Skeletal muscle cell (primary cell): Measurements from ENCODE around the gene PHF2.

Experiments
- DNase-seq: peaks from one replicate; pipeline ENCODE4 v3.0.0-alpha.2; 2010; ENCODE audit warnings: low read depth
- H3K4me3 ChIP-seq: 2 replicates; pipeline ENCODE4 v1.5.1; 2011; ENCODE audit warnings: low read depth, mild to moderate bottlenecking, control low read depth, low read length, moderate library complexity

The PHF2 gene

DNA sequence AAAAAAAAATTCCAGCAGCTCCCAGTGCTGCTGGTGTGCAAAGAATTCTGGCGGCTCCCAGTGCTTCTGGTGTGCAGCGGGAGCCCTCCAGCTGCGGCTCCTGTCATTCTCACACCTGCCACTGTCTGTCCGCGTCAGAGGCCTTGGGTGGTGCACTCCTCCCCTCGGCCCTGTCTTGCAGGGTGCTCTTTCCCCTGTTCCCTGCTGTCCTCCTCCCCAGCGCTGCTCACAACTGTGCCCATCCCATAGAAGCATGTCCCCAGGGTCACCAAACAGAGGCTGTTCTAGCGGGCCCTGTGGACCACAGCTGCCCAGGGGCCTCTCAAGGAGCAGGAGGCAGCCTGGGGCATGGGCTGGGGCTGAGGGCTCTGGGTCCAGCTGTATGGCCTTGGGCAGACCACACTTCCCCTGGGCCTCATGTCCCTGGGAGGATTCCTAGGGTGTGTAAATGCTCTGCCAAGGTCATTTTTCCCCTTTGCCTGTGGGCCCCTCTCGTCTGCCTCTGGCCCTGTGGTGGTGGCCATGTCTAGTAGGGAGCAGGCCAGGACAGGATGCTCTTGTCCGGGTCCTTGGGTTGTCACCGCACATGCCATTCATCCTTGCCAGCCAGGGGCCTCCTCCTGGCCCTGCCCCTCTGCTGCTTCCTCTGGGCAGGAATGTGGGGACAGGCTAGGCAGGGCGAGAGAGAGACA is 68.2 kb downstream of the PHF2 start:
- DNase-seq = peak; percentile 2
- no peak overlapping the region for H3K4me3 ChIP-seq

DNA sequence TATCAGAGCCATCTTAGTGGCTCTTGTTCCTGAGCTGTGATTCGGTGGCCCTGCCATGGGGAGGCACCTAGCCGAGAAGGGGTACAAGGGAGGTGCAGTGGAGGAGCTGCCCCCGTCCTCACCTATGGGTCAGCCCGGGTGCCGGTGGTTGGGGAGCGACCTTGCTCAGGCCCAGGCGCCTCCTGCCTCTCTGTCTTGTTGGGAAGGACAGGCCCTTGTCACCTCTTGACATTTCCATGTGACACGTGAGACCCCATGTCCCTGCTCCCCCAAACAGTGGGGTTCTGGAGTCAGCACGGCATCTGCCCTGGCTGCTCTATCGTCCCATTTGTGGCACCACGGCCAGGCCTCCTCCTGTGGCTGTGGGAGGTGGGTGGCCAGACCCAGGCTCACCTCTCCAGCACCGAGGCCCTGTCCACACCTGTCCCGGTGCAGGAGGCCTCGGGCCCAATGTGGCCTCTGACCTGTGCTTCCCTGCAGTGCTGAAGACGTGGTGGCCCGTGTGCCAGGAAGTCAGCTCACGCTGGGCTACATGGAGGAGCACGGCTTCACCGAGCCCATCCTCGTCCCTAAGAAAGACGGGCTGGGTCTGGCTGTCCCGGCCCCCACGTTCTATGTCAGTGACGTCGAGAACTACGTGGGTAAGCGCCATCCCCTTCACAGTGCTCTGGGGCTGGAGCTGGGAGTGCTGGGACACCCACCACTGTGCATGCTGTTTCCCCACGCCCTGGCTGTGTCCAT is 68.9 kb downstream of the PHF2 start:
- no peak overlapping the region for H3K4me3 ChIP-seq
- DNase-seq = no peak

DNA sequence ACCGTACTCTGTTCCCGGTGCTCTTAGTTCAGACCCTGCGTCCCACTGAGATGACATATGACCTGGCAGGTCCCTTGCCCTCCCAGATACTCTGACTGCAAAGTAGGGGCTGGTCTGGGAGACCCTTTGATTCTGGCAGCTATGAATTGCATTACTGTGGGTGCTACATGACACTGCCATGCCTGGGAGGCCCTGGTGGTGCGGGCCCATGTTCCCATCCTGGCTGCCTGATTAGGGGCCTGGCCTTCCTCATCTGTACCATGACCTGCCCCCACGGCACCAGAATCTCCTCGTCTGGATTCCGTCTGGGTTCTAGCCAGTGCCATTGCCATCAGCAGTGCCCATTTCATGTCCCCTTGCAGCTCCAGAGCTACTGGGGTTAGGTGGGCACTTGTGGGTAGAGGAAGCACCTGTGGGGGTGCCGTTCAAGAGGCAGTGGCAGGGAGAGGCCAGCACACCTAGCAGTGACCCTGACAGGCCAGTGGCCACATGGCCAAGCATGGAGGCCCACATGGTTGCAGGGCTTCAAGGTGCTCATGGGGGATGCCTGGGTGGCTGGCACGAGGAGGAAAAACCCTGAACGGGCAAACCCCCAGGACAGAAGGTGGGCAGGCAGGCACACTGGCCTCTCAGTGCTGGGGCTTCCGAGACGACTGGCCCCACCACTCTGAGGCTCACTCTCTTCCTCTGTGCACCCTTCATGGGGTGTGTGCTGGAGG is 69.7 kb downstream of the PHF2 start:
- DNase-seq = no peak
- no peak overlapping the region for H3K4me3 ChIP-seq

DNA sequence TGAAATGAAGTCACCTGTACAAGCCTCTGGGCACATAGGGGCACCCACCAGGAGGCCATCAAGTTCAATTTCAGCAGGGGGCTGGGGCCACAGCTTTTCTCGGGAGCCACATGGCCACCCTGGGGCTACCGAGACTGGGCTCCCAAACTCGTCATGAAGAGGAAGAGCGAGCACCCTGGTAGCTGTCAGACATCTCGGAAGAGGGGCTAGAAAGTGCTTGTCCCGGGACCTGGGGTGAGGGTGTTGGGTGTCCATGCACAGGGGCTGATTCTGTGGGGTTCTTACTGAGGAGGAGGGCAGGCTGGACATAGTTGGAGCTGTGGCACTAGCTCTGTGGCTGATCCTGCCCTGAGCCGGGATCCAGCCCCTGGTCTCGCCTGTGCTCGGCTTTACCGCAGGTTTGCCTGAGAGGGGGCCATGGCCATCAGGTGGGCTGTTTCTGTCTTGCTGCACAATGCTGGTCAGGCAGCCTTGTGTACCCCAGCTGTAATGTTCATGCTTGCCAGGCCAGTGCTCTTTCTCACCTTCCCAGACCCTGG is 70.3 kb downstream of the PHF2 start:
- DNase-seq = no peak
- H3K4me3 ChIP-seq = no peak overlapping the region

DNA sequence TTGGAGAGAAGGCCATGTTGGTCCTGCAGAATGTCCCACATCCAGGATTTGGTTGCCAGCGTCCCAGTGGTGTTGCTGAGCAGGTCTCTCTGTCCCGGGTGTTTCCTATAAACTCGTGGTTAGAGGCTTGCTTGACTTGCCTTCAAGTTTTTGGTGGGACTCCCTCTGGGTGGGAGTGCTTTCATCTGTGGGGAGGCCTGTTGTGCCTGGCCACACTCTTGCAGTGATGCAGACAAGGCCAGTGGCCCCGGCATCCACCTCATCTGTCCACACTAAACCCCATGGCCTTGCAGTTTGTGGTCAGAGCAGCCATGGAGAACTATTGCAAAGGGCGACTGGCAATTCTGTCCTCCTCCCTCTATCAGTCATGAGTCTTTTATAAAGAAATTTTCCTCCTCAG is 71.8 kb downstream of the PHF2 start:
- H3K4me3 ChIP-seq = no peak overlapping the region
- no peak for DNase-seq

DNA sequence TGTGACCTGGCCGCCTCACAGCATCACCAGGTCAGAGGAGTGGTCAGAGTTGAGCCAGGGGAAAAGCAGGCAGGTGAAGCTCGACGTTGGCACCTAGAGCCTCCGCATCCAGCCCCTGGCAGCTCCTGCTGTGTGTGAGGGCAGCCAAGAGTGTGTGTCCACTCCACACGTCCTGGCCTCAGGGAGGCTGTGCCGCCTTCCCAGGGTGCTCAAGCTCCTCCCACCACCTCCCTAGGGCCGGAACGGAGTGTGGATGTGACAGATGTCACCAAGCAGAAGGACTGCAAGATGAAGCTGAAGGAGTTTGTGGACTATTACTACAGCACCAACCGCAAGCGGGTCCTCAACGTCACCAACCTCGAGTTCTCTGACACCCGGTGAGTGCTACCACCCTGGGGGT is 72.5 kb downstream of the PHF2 start:
- no peak for DNase-seq

DNA sequence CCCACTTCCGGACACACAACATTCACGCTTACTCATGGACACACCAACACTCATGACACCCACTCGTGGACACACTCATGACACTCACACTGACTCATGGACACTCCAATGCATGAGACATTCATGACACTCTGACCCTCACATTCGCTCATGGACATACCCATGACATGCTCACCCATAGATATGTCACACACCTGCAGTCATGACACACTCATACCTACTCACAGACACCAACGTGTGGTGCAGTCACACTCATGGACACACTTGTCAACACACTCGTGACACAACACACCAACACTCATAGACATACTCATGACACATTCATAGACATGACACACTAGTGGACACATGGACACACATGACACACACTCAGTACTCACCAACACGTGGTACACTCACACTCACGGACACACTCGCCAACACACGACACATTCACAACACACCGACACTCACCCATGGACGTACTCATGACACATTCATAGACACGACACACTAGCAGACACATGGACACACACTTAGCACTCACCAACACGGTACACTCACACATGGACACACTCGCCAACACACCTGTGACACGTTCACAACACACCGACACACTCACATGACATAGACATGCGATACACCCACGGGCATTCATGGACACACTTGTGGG is 73.4 kb downstream of the PHF2 start:
- no peak overlapping the region for H3K4me3 ChIP-seq
- DNase-seq = no peak

More for the DNA sequence above, 72.5 kb downstream of the PHF2 start:
- no peak overlapping the region for H3K4me3 ChIP-seq

DNA sequence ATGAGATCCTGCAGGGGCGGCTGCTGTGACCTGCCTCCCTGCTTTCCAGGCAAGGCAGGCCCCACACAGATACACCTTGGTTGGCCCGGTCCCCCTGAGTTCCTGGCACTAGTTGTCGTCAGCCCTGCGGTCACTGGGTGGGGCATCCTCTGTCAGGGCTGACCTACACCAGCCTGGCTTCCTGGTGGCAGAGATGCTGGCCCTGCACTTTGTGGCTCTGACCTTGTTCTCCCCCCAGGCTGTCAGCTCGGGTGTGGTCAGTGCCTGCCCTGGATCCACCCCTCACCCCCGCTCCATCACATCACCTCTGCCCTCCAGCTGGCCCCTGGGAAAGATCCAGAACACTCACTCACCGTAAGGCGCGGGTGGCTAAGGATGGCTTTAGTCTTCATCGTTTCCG is 74.1 kb downstream of the PHF2 start:
- no peak overlapping the region for H3K4me3 ChIP-seq
- DNase-seq = no peak

DNA sequence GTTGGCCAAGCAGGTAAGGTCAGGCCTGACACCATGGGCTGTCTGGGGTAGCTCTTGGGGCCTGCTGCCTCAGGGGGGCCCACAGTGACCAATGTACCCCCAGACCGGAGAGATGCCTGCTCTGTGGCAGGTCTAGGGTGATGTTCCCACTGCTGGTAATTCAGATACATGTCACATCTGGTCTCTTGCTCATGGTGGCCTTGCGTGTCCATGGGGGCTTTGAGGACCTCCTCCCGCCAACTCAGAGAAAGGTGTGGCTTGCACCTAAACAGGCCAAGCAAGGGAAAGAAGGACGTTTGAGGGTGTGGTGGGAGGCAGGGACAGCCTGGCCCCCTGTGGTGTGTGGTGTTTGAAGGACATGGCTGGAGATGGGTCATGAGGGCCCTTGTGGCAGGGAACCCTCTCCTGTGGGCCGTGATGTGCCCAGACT is 75.2 kb downstream of the PHF2 start:
- DNase-seq = no peak

DNA sequence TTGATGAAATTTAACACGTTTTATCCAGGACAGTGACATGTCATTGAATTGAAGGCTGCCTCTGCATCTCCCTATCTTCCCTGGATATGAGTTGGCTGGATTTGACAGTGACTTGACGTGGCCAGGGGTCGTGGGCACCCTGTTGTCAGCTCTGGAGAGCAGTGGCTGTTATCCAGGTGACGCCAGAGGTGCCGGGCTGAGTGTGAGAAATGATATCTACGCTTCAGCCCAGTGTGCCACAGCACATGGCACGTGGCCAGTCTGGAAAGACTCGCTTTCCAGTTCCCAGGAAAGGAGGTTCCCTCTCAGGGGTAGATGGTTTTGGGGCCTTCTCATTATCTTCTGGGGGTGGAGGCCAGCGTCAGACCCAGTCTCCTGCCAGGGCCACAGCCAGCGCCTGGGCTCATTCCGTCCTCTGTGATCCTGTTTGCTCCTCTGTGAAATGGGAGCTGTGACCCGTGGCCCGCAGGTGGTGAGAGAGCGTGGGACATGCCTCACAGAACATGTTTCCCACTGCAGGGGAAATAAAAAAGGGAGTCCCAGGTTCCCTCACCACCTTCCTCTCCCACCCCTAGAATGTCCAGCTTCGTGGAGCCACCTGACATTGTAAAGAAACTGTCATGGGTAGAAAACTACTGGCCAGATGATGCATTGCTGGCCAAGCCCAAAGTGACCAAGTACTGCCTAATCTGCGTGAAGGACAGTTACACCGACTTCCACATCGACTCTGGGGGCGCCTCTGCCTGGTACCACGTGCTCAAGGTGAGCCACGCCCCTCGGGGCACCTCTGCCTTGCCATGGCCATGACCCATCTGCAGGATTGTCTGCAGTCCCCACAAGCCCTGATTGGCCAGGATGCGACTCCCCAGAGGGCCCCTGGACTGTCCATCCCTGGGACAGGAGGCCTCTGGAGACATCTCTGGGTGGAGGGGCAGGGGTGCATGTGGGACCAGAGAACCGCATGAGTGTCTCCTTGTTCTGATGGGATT is 76.5 kb downstream of the PHF2 start:
- no peak for DNase-seq
- no peak overlapping the region for H3K4me3 ChIP-seq

More for the DNA sequence above, 75.2 kb downstream of the PHF2 start:
- H3K4me3 ChIP-seq = no peak overlapping the region

DNA sequence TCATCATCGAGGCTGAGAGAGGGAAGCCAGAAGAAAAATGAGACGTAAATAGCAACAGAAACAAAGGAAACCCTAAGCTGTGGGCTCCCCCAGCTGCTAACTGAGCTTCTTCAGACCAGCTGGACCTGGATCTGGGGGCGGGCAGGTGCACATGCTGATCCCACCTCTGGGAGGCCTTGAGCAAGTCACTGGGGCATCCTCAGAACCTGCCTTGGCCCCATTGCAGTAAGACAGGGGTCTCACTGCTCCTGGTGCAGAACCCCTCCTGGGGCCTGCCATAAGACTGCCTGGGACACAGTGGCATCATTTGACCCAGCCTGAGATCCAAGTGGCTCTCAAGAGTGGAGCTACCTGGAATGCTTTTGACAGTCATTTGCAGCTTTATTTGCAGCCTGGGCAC is 77.4 kb downstream of the PHF2 start:
- no peak overlapping the region for H3K4me3 ChIP-seq
- no peak for DNase-seq

DNA sequence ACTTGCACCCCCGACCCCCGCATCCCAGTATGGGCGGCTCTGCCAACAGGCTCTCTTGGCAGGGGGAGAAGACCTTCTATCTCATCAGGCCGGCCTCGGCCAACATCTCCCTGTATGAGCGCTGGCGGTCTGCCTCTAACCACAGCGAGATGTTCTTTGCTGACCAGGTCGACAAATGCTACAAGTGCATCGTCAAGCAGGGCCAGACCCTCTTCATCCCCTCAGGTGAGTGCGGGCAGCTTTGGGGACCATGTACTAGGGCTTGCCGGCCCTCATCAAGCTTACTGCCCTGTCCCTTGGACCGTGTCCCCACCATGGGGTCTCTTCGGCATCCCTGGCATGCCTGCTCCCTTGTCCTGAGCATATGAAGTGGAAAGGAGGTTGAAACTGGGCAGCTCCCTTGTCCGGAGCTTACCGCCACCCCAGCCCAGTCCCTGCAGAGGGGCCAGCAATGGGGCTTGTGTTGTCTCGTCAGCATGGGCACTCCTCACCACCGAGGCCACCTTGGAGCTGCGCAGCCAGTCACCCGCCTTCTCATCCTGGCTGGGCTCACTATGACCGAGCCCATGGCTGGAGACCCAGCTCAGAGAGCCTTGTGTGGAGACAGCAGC is 78.1 kb downstream of the PHF2 start:
- H3K4me3 ChIP-seq = no peak overlapping the region
- no peak for DNase-seq

DNA sequence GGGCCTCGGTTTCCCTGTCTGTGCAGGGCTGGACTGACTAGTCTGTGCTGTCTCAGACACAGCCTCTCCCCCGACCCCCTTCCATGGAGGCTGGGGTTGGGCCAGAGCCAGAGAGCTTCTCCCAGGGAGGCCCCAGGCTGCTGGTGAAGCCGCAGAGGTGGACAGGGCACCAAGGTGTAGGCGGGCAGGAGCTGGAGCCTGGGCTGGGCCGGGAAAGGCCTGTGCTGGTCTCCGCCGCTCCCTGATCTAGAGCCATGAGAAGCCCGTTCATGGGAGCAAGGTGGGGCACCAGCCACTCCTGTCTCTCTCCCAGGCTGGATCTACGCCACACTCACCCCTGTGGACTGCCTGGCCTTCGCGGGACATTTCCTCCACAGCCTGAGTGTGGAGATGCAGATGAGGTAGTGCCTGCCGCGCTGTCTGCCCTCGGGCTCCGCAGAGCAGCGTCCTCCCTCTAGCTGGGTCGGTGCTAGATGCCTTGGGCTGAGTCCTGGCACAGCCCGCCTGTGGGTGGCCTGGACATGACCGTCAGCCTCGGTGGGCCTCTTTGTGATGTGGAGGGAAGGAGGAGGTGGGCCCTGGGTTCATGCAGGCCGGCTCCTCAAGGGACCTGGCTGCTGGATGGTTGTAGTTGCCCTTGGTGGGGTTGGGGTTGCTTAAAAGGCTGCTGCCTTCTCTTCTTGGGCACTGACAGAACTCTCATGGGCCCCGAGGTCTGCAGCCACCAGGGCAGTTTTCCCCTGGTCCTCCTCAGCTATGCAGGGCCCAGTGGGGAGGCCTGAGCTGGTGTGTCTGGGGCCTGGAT is 79.4 kb downstream of the PHF2 start:
- DNase-seq = no peak
- H3K4me3 ChIP-seq = no peak overlapping the region

DNA sequence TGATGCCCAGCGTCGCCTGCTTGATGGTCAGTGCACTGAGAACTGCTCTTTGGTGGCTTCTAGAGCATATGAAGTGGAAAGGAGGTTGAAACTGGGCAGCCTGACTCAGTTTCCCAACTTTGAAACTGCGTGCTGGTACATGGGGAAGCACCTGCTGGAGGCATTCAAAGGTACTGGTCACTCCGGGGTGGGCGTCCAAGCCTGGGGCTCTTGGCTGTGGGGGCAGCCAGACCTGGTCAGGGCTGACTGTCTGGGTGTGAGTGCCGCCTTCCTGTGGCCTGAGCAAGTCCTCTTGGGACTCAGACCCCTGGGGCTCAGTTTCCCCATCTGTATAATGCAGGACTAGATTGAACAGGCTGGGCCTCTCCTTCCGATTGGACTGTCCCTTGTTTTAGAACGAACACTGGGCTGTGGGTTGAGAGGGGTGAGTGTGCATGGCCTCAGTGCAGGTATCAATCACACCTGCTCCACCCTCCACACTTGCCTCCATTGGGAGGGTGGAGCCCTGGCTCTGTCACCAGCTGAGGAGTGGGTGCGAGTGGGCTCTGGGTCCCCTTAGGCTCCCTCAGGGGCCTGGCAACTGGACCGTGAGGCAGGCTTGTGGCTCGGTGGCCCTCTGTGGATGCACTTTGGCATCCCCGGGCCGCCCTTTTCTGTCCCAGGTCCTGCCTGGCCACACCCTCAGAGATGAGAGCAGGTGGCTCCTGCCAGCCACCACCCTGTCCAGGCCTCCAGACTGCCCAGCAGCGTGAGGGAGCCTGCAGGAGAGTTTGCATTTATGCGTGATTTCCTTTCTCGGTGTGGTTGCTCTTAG is 80.2 kb downstream of the PHF2 start:
- H3K4me3 ChIP-seq = no peak overlapping the region
- no peak for DNase-seq

DNA sequence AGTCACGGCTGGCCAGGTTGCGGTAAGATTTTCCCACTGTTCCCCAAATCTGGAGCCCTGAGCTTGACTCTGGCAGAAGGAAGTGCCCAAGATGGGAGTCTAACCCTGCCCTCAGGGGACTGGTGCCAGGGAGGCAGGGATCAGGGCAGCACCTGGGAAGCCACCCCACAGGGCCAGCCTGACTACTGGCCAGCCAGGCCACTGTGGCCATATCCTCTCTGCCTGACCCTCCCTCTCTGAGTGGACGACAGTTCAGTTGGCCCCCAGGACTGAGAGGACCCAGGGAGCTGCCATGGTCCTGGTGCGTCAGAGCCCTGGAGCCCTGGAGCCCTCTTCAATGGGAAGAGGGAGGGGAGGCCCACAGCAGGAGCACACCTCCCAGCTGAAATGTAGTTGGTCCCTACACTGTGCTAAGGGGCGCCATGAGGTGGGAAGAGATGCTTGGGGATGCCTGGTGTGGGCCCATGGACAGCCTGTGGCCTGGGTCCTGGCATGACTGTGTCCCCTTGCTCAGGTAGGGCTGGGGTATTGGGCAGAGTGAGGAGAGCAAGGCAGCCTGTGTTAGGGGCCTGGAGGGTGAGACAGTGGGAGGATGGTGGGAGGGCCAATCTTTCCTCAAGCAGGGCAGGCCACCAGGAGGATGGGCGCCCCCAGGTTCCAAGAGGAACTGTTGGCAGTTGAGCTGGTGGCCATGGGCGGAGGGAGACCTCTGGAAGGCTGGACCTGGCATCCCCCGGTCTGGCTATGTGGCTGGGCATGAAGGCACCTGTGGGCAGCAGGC is 81.1 kb downstream of the PHF2 start:
- no peak overlapping the region for H3K4me3 ChIP-seq
- DNase-seq = no peak
